Measurements from ENCODE around the gene TMEM245. TPM values are rescaled to one million over a fixed set of nuclear protein-coding genes. Genes with fewer than 3 reads are reported as not detected.

Gene TMEM245
- total and polyA plus RNA-seq, 2 of the 13 experiments (the other 11 are each of a cell fraction or from before 2014, with no cell fraction given): 53.5 to 55.4 TPM

DNA sequence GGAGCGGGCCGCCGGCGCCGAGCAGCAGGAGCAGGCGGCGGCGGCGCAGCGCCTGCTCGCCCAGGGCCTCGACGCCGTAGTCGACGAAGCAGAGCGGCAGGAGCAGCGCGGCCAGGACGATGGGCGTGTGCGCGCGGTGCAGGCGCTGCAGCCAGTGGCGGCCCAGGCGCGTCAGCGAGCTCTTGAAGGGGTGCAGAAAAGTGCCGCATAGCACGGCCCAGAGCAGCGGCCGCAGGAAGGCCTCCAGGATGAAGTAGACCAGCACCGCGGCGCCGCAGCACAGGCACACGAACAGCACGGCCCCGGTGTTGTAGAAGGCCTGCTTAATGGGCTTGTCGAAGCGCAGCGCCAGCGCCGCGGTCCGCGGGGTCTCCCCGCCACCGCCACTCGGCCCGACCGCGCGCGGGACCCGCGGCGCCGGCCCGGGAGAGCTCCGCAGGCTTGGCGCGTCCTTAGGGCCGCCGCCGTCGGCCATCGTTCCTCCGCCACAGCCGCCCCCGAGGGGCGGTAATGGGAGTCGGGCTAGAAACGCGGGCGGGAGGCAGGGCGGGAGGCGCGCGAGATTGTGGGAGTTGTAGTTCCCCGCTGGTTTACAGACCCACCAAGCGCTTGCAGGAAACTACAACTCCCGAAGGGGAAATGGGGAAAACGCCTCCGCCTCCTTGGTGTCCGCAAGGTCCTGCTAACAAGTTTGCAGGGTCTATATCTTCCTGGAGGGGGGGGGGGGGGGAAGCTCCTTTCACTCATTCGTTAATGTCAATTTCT is at the start of gene TMEM245 (continued):
- TF ChIP-seq ZNF318 (CRISPR knock-in tag; IDR thresholded peaks at IDR 0.05) (no peak), ZNF780A (CRISPR knock-in tag; IDR thresholded peaks at IDR 0.05) (no peak), REPIN1 (CRISPR knock-in tag; IDR thresholded peaks at IDR 0.05; ENCODE audit: borderline replicate concordance, low read depth) (peak; percentile 46; the same call in 1 of the 2 replicates), ZNF121 (CRISPR knock-in tag; IDR thresholded peaks at IDR 0.05) (no peak; the same call in 1 of the 2 replicates), SALL2 (CRISPR knock-in tag; IDR thresholded peaks at IDR 0.05) (no peak), ZNF234 (CRISPR knock-in tag; conservative IDR thresholded peaks at IDR 0.05) (no peak), U2AF2 (IDR thresholded peaks at IDR 0.05; ENCODE audit: low read depth, low read length) (no peak), FOXK1 (CRISPR knock-in tag; IDR thresholded peaks at IDR 0.05; ENCODE audit: borderline replicate concordance, low read depth) (peak; percentile 60; the same call in 1 of the 2 replicates), MTA1 (CRISPR knock-in tag; IDR thresholded peaks at IDR 0.05; ENCODE audit: borderline replicate concordance) (no peak), SRSF4 (IDR thresholded peaks at IDR 0.05; ENCODE audit: low read depth, low read length, poor library complexity, severe bottlenecking) (no peak), ZNF326 (CRISPR knock-in tag; IDR thresholded peaks at IDR 0.05; ENCODE audit: borderline replicate concordance) (no peak), KDM4B (CRISPR knock-in tag; IDR thresholded peaks at IDR 0.05) (no peak), TEAD3 (CRISPR knock-in tag; optimal IDR thresholded peaks at IDR 0.05; ENCODE audit: borderline replicate concordance) (peak; percentile 64), FOXA3 (CRISPR knock-in tag; IDR thresholded peaks at IDR 0.05) (peak; percentile 10), ZNF350 (CRISPR knock-in tag; IDR thresholded peaks at IDR 0.05; ENCODE audit: borderline replicate concordance, low read depth) (peak; percentile 47; the same call in 1 of the 2 replicates), CAMTA2 (CRISPR knock-in tag; IDR thresholded peaks at IDR 0.05; ENCODE audit: borderline replicate concordance) (no peak), U2AF1 (optimal IDR thresholded peaks at IDR 0.05; ENCODE audit: low read depth, low read length) (no peak), SIX4 (CRISPR knock-in tag; IDR thresholded peaks at IDR 0.05) (0 out of 2 replicates have a peak, but pooled peaks have one; percentile 67), JARID2 (CRISPR knock-in tag; IDR thresholded peaks at IDR 0.05; ENCODE audit: insufficient replicate concordance) (no peak), ZBTB42 (CRISPR knock-in tag; IDR thresholded peaks at IDR 0.05) (no peak), SATB2 (CRISPR knock-in tag; IDR thresholded peaks at IDR 0.05) (0 out of 2 replicates have a peak, but pooled peaks have one; percentile 30), ZNF792 (CRISPR knock-in tag; IDR thresholded peaks at IDR 0.05) (no peak)

Data from HepG2 (cell line).